Measurements from ENCODE around the gene EPS8.
"Not testable (repeated sequence)": the region's sequence is repeated elsewhere in the genome, so short reads cannot be mapped to it uniquely, and the experiment has no call there.

The EPS8 gene

GRCh38 chr12:15756822-15757221 is 32.4 kb downstream of the EPS8 start:
- DNase-seq (ENCODE audit: low read depth): peak; percentile 70

GRCh38 chr12:15754233-15754632 is 35.0 kb downstream of the EPS8 start:
- DNase-seq (ENCODE audit: low read depth): no peak

GRCh38 chr12:15752785-15753184 is 36.4 kb downstream of the EPS8 start:
- no peak for DNase-seq (ENCODE audit: low read depth)

- no peak for DNase-seq (ENCODE audit: low read depth)
Measured at GRCh38 chr12:15751741-15752140, 37.4 kb downstream of the EPS8 start.

- DNase-seq (ENCODE audit: low read depth): no peak
Measured at GRCh38 chr12:15749937-15750336, 39.3 kb downstream of the EPS8 start.

- not testable (repeated sequence) for DNase-seq (ENCODE audit: low read depth)
Measured at GRCh38 chr12:15741870-15742269, 47.3 kb downstream of the EPS8 start.

- DNase-seq (ENCODE audit: low read depth): no peak
Measured at GRCh38 chr12:15741082-15741481, 48.1 kb downstream of the EPS8 start.

- not testable (repeated sequence) for DNase-seq (ENCODE audit: low read depth)
Measured at GRCh38 chr12:15740389-15740788, 48.8 kb downstream of the EPS8 start.

GRCh38 chr12:15738438-15739015 is 50.7 kb downstream of the EPS8 start:
- DNase-seq (ENCODE audit: low read depth): no peak

GRCh38 chr12:15735837-15736615 is 53.2 kb downstream of the EPS8 start:
- no peak for DNase-seq (ENCODE audit: low read depth)

GRCh38 chr12:15733136-15733535 is 56.1 kb downstream of the EPS8 start:
- no peak for DNase-seq (ENCODE audit: low read depth)

GRCh38 chr12:15732341-15733061 is 56.7 kb downstream of the EPS8 start:
- DNase-seq (ENCODE audit: low read depth): no peak

GRCh38 chr12:15731940-15732339 is 57.2 kb downstream of the EPS8 start:
- no peak for DNase-seq (ENCODE audit: low read depth)

GRCh38 chr12:15729097-15729496 is 60.1 kb downstream of the EPS8 start:
- no peak for DNase-seq (ENCODE audit: low read depth)

GRCh38 chr12:15728118-15728598 is 61.0 kb downstream of the EPS8 start:
- DNase-seq (ENCODE audit: low read depth): peak; percentile 42

GRCh38 chr12:15726878-15727150 is 62.4 kb downstream of the EPS8 start:
- no peak for DNase-seq (ENCODE audit: low read depth)

GRCh38 chr12:15726027-15726877 is 62.9 kb downstream of the EPS8 start:
- DNase-seq (ENCODE audit: low read depth): no peak

- no peak for DNase-seq (ENCODE audit: low read depth)
Measured at GRCh38 chr12:15722951-15723350, 66.2 kb downstream of the EPS8 start.

- DNase-seq (ENCODE audit: low read depth): no peak
Measured at GRCh38 chr12:15721316-15722115, 67.7 kb downstream of the EPS8 start.

- DNase-seq (ENCODE audit: low read depth): no peak
Measured at GRCh38 chr12:15720295-15720694, 68.9 kb downstream of the EPS8 start.

- no peak for DNase-seq (ENCODE audit: low read depth)
Measured at GRCh38 chr12:15719230-15719629, 70.0 kb downstream of the EPS8 start.

All from HS-5 (cell line).